ENCODE data around the gene IL1RAPL1.

Gene IL1RAPL1

DNA sequence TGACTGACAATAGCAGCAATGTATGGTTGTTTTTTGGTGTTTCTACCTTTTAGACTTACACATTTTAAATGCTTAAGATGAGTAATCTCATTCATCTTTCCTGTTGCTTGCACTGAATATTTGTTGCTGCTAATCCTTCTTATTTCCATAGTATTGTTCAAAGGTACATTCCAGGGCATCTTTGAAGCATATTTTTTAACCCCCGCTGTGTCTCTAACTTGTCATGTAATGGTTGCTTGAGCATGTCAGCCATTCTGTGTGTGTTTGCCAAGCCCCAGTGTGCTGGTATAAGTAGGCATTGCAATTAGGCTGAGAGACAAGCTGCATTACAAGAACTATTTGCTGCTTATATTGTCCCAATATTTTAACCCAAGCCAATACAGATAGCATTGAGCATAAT lies 87.9 kb downstream of the IL1RAPL1 start:
- in situ Hi-C loops (cut with HindIII; ENCODE audit: low sequenced_read_pairs) = no loop called here
- TF ChIP-seq, protein P1, sequence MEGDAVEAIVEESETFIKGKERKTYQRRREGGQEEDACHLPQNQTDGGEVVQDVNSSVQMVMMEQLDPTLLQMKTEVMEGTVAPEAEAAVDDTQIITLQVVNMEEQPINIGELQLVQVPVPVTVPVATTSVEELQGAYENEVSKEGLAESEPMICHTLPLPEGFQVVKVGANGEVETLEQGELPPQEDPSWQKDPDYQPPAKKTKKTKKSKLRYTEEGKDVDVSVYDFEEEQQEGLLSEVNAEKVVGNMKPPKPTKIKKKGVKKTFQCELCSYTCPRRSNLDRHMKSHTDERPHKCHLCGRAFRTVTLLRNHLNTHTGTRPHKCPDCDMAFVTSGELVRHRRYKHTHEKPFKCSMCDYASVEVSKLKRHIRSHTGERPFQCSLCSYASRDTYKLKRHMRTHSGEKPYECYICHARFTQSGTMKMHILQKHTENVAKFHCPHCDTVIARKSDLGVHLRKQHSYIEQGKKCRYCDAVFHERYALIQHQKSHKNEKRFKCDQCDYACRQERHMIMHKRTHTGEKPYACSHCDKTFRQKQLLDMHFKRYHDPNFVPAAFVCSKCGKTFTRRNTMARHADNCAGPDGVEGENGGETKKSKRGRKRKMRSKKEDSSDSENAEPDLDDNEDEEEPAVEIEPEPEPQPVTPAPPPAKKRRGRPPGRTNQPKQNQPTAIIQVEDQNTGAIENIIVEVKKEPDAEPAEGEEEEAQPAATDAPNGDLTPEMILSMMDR (IDR thresholded peaks at IDR 0.05; ENCODE audit: low read depth, low read length, missing control alignments) = no peak
- no peak overlapping the region for H3K4me3 ChIP-seq (ENCODE audit: low read depth, low read length)
- DNase-seq (ENCODE audit: low read depth) = no peak

GRCh38 chrX:28693101-28693500 lies 105.9 kb downstream of the IL1RAPL1 start:
- no peak overlapping the region for H3K4me3 ChIP-seq (ENCODE audit: low read depth, low read length)
- TF ChIP-seq, protein P1 (IDR thresholded peaks at IDR 0.05; ENCODE audit: low read depth, low read length, missing control alignments) = no peak
- DNase-seq (ENCODE audit: low read depth) = no peak
- in situ Hi-C loops (cut with HindIII; ENCODE audit: low sequenced_read_pairs) = no loop called here

DNA sequence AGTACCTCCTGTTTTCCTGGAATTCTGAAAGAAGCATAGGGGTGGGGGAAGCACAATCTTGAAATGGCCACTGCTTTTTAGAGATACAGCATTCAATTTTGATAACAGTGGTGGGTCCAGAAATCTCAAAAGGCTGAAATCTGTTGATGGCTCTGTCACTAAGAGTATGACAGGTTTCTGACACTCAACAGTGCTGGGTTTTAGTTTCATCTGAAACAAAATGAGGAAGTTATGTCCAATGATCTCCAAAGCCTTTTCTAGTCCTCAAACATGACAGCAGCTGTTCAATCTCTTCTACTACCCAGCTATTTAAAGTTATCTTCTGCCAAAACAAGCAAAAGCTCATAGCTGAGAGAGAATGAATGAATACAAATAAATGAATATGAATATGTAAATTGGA lies 110.5 kb downstream of the IL1RAPL1 start:
- TF ChIP-seq, protein P1 (IDR thresholded peaks at IDR 0.05; ENCODE audit: low read depth, low read length, missing control alignments) = no peak
- no peak overlapping the region for H3K4me3 ChIP-seq (ENCODE audit: low read depth, low read length)
- in situ Hi-C loops (cut with HindIII; ENCODE audit: low sequenced_read_pairs) = no loop called here
- no peak for DNase-seq (ENCODE audit: low read depth)

DNA sequence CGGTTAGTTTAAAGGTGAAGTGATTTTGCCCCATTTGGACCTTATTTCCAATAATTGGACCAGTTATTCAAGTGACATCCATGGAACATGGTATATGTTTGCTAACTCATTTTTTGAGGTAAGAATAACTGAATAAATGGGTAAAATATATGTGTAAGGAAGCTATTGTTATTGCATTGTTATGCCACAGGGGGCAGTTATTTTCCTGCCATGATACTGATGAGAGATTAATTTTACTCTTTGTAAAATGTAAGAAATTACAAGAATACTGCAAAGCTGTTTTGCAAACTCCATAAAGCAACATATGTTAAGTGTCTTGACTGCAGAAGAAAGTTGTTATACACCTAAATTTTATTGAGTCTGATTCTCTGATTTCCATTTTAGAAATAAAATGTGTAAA lies 114.0 kb downstream of the IL1RAPL1 start:
- no peak for DNase-seq (ENCODE audit: low read depth)
- in situ Hi-C loops (cut with HindIII; ENCODE audit: low sequenced_read_pairs) = no loop called here
- no peak overlapping the region for H3K4me3 ChIP-seq (ENCODE audit: low read depth, low read length)
- TF ChIP-seq, protein P1 (IDR thresholded peaks at IDR 0.05; ENCODE audit: low read depth, low read length, missing control alignments) = no peak

GRCh38 chrX:28706964-28707363 lies 119.7 kb downstream of the IL1RAPL1 start:
- no peak overlapping the region for H3K4me3 ChIP-seq (ENCODE audit: low read depth, low read length)
- TF ChIP-seq, protein P1 (IDR thresholded peaks at IDR 0.05; ENCODE audit: low read depth, low read length, missing control alignments) = no peak
- in situ Hi-C loops (cut with HindIII; ENCODE audit: low sequenced_read_pairs) = no loop called here
- DNase-seq (ENCODE audit: low read depth) = no peak

- H3K4me3 ChIP-seq (ENCODE audit: low read depth, low read length) = no peak overlapping the region
- in situ Hi-C loops (cut with HindIII; ENCODE audit: low sequenced_read_pairs) = no loop called here
- DNase-seq (ENCODE audit: low read depth) = no peak
- TF ChIP-seq, protein P1 (IDR thresholded peaks at IDR 0.05; ENCODE audit: low read depth, low read length, missing control alignments) = no peak
Observed at GRCh38 chrX:28709421-28709820, 122.2 kb downstream of the IL1RAPL1 start.

DNA sequence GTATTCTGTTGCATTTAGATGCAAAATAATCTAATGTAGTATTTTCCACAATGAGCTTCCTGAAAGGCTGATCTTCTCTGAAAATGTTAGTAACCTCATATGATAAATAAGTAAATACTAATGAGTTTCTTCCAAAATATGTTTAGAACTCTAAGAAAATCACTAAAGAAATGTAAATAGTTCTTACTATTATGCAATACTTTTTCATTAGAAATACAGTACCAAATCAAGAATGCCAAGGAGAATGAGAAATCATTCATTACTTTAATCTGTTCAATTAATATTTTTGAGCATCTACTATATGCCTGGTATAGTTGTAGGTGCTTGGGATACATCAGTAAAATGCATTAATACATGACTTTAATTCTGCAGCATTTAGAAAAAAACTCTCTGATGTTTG lies 130.6 kb downstream of the IL1RAPL1 start:
- DNase-seq (ENCODE audit: low read depth) = no peak
- in situ Hi-C loops (cut with HindIII; ENCODE audit: low sequenced_read_pairs) = no loop called here
- TF ChIP-seq, protein P1 (IDR thresholded peaks at IDR 0.05; ENCODE audit: low read depth, low read length, missing control alignments) = no peak

More for the DNA sequence above, 130.6 kb downstream of the IL1RAPL1 start:
- no peak overlapping the region for H3K4me3 ChIP-seq (ENCODE audit: low read depth, low read length)
